Retinal pigment epithelial cell (primary cell): Measurements from ENCODE around the gene UVRAG.
"Not testable (repeated sequence)": the region's sequence is repeated elsewhere in the genome, so short reads cannot be mapped to it uniquely, and the experiment has no call there.

ENCODE experiments used
- DNase-seq: peaks from one replicate; pipeline ENCODE4 v3.0.0-alpha.2; 2010; ENCODE audit warnings: low read depth
- H3K4me3 ChIP-seq: 2 replicates; pipeline ENCODE4 v1.5.1; 2011; ENCODE audit warnings: mild to moderate bottlenecking, low read length, control low read depth, moderate library complexity
- CTCF ChIP-seq: conservative IDR thresholded peaks from 2 replicates; pipeline ENCODE4 v1.5.1; 2011; ENCODE audit warnings: low read depth, low read length, control low read depth, inconsistent platforms

The UVRAG gene

GRCh38 chr11:76069001-76069400, 254.0 kb downstream of the UVRAG start:
- no peak for TF ChIP-seq CTCF
- no peak overlapping the region for H3K4me3 ChIP-seq
- DNase-seq: no peak

DNA sequence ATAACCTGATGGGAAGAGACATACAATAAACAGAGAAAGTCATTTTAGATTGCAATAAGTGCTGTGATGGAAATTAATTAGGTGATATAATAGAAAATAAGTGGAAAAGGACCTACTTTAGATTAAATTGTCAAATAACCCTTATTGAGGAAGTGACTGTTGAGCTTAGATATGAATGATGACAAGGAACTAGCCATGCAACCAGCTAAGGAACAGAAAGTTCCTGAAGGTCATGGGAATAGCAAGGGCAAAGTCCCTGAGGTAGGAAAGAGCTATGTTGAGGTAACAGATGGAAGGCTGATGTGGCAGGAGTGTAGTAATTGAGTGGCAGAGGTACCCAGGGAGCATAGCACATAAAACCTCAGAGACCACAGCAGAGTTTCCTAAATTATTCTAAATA, 256.1 kb downstream of the UVRAG start:
- TF ChIP-seq CTCF: no peak
- DNase-seq: no peak
- no peak overlapping the region for H3K4me3 ChIP-seq

DNA sequence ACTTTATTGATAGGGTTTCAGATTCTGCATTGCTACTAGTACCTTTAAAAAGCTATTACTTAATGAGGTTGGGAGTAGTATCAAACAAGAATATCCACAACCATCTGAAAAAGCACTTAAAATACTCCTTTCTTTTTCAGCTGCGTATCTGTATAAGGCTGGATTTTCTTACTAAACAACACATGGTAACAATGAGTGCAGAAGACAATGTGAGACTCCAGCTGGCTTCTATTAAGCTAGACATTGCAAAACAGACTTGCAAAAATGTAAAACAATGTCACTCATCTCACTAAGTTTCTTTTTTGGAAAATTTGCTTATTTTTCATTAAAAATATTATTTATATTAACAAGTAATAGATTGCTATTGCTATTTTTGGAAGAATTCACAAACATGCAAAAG, 258.7 kb downstream of the UVRAG start:
- no peak for DNase-seq
- no peak for TF ChIP-seq CTCF
- no peak overlapping the region for H3K4me3 ChIP-seq

DNA sequence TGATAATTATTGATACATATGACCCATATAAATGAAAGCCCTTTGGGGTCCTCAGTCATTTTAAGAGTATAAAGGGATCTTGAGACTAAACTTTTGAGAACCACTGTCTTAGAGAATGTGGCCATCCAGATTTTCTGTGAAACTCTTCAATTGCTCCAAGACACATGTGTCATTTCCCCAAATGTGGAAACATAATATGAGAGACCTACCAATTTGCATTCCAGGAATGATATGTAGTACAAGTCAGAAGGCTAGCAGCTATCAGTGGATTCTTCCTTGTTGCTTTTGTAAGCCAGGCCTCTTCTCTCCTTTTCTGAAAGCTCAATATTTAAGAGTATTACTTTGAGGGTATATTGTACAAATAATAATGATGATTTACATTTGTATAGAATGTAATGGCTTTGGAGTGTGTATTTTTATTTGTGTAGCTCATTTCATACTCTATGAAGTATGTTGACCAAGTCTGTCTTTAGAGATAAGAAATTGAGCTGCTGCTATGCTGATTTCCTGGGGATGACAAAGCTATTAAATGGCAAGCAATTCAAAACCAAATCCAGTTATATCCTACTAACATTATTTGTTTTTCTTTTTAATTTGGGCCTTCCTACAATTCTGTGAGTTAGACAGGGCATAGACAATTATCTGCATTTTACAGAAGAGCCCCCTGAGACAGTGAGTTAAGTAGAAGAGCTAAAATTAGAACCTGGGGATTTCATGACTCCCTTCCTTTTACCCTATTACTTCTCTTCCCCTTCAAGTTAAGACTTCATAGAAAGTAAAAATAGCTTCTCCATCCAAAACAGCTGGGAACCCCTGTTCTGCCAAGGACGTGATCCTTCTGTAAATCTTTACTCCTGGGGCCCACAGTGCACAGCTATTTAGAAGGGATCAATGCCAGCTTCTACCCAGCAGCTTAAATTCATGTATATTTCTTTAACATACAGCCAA, 259.4 kb downstream of the UVRAG start:
- DNase-seq: no peak
- no peak for TF ChIP-seq CTCF
- no peak overlapping the region for H3K4me3 ChIP-seq

- no peak for TF ChIP-seq CTCF
- no peak for DNase-seq
These were observed 260.7 kb downstream of the UVRAG start for GRCh38 chr11:76075716-76076115.

GRCh38 chr11:76076253-76076652, 261.2 kb downstream of the UVRAG start:
- not testable (repeated sequence) for DNase-seq, H3K4me3 ChIP-seq

More at GRCh38 chr11:76075716-76076115, 260.7 kb downstream of the UVRAG start:
- H3K4me3 ChIP-seq: no peak overlapping the region

- DNase-seq: no peak
- no peak overlapping the region for H3K4me3 ChIP-seq
- TF ChIP-seq CTCF: no peak
These were observed 261.7 kb downstream of the UVRAG start for GRCh38 chr11:76076749-76077148.
